IMR-90 (cell line): ENCODE data around the gene KRT16. TPM values are rescaled to one million over a fixed set of nuclear protein-coding genes. Genes with fewer than 3 reads are reported as not detected.

ENCODE experiments used
- ATAC-seq: fragments of 200-7000 bp; cut with Tn5 transposase; 2 replicates; pipeline ENCODE4 v1.9.1; 2020; ENCODE audit warnings: low read depth, mild to moderate bottlenecking, moderate library complexity
- BruUV-seq: library from RNA; stranded (reverse); fragments of 400-500 nt; replicated peaks from 2 replicates; lab custom pipeline; 2021; lab: Mats Ljungman, UMichigan
- CTCF ChIA-PET: fragments of 300-600 bp; formaldehyde crosslinking; extraction: SDS; loops from one replicate; lab custom pipeline; 2021; ENCODE audit warnings: antibody characterized with exemption; lab: Yijun Ruan, JAX
- POLR2A ChIA-PET: fragments of 300-600 bp; sonication (Branson Sonifier 250); formaldehyde crosslinking; loops from one replicate; lab custom pipeline; 2022; ENCODE audit warnings: antibody characterized with exemption; ENCODE audit not compliant: unreplicated experiment; lab: Charles Lee
- DNase-seq: peaks from one replicate; pipeline ENCODE4 v3.0.0; 2013
- H2AFZ ChIP-seq: replicated peaks from 2 replicates; pipeline ENCODE3; 2013; ENCODE audit warnings: low read length, mild to moderate bottlenecking; ENCODE audit not compliant: poor library complexity
- H2AK5ac ChIP-seq: 2 replicates; pipeline ENCODE4 v1.6.1; 2013; ENCODE audit warnings: low read depth, low read length, inconsistent platforms
- H2AK9ac ChIP-seq: replicated peaks from 2 replicates; pipeline ENCODE3; 2013; ENCODE audit warnings: mild to moderate bottlenecking, low read depth, low read length, moderate library complexity; ENCODE audit not compliant: poor library complexity
- H2BK120ac ChIP-seq: 2 replicates; pipeline ENCODE4 v1.6.1; 2013; ENCODE audit warnings: low read depth, low read length, inconsistent platforms
- H2BK15ac ChIP-seq: 3 replicates; pipeline ENCODE4 v1.6.1; 2013; ENCODE audit warnings: low read depth, low read length, inconsistent platforms
- H2BK20ac ChIP-seq: 2 replicates; pipeline ENCODE4 v1.6.1; 2013; ENCODE audit warnings: low read depth, mild to moderate bottlenecking, inconsistent platforms, low read length, moderate library complexity
- H2BK5ac ChIP-seq: 2 replicates; pipeline ENCODE4 v1.6.1; 2013; ENCODE audit warnings: mild to moderate bottlenecking, low read depth, low read length, inconsistent platforms; ENCODE audit not compliant: poor library complexity, severe bottlenecking
- H3K14ac ChIP-seq: replicated peaks from 2 replicates; pipeline ENCODE4 v1.6.1; 2013; ENCODE audit warnings: low read depth, low read length, inconsistent platforms
- H3K18ac ChIP-seq: 2 replicates; pipeline ENCODE4 v1.6.1; 2013; ENCODE audit warnings: low read depth, low read length, control low read depth
- H3K23ac ChIP-seq: 2 replicates; pipeline ENCODE4 v1.6.1; 2013; ENCODE audit warnings: low read depth, low read length, inconsistent platforms
- H3K27ac ChIP-seq: 2 replicates; pipeline ENCODE4 v1.5.1; 2013; ENCODE audit warnings: mild to moderate bottlenecking, control low read depth, low read length; ENCODE audit not compliant: insufficient read depth
- H3K27me3 ChIP-seq: 2 replicates; pipeline ENCODE4 v1.6.1; 2013; ENCODE audit warnings: low read length; ENCODE audit not compliant: control insufficient read depth, insufficient read depth
- H3K36me3 ChIP-seq: 2 replicates; pipeline ENCODE4 v1.6.1; 2013; ENCODE audit warnings: low read length, mixed read lengths; ENCODE audit not compliant: control insufficient read depth, insufficient read depth
- H3K4ac ChIP-seq: 2 replicates; pipeline ENCODE4 v1.6.1; 2013; ENCODE audit warnings: low read depth, low read length, inconsistent platforms
- H3K4me1 ChIP-seq: 2 replicates; pipeline ENCODE4 v1.6.1; 2013; ENCODE audit warnings: low read length, mixed read lengths; ENCODE audit not compliant: control insufficient read depth, insufficient read depth
- H3K4me2 ChIP-seq: 2 replicates; pipeline ENCODE4 v1.6.1; 2013; ENCODE audit warnings: low read depth, mild to moderate bottlenecking, control low read depth, low read length, moderate library complexity
- H3K4me3 ChIP-seq: 2 replicates; pipeline ENCODE4 v1.5.1; 2013; ENCODE audit warnings: low read depth, mild to moderate bottlenecking, control low read depth, low read length, moderate library complexity; ENCODE audit not compliant: insufficient read depth
- H3K56ac ChIP-seq: 2 replicates; pipeline ENCODE4 v1.6.1; 2013; ENCODE audit warnings: low read length, inconsistent platforms; ENCODE audit not compliant: insufficient read depth; ENCODE audit errors: extremely low read depth
- H3K79me1 ChIP-seq, 2 experiments: 2 replicates each; pipeline ENCODE4 v1.6.1; 2013; ENCODE audit warnings: low read length in 2 of 2, inconsistent platforms in 1 of 2, low read depth in 1 of 2
- H3K9ac ChIP-seq: 2 replicates; pipeline ENCODE4 v1.6.1; 2013; ENCODE audit warnings: low read depth, low read length, control low read depth
- H3K9me1 ChIP-seq: 2 replicates; pipeline ENCODE4 v1.6.1; 2013; ENCODE audit warnings: low read length, inconsistent platforms; ENCODE audit not compliant: insufficient read depth
- H3K9me3 ChIP-seq: 2 replicates; pipeline ENCODE4 v1.6.1; 2013; ENCODE audit warnings: low read length; ENCODE audit not compliant: control insufficient read depth, insufficient read depth
- H4K20me1 ChIP-seq: 2 replicates; pipeline ENCODE4 v1.6.1; 2013; ENCODE audit warnings: low read length, inconsistent platforms; ENCODE audit not compliant: insufficient read depth
- H4K5ac ChIP-seq: 2 replicates; pipeline ENCODE4 v1.6.1; 2013; ENCODE audit warnings: mild to moderate bottlenecking, low read depth, low read length, control low read depth
- H4K8ac ChIP-seq, 2 experiments: 2 replicates each; pipeline ENCODE4 v1.6.1; 2013; ENCODE audit warnings: low read depth in 2 of 2, low read length in 2 of 2, control low read depth in 1 of 2, inconsistent platforms in 1 of 2
- H4K91ac ChIP-seq: 2 replicates; pipeline ENCODE4 v1.6.1; 2013; ENCODE audit warnings: low read depth, low read length, inconsistent platforms; ENCODE audit not compliant: insufficient read depth
- BHLHE40 ChIP-seq: fragments of 150-350 bp; IDR thresholded peaks from 2 replicates; pipeline ENCODE4 v1.6.1; 2016; ENCODE audit warnings: mild to moderate bottlenecking, low read depth, low read length
- CEBPB ChIP-seq: IDR thresholded peaks from 2 replicates; pipeline ENCODE4 v1.6.1; 2012; ENCODE audit warnings: low read depth, low read length, improper control_type of control experiment
- CHD1 ChIP-seq: IDR thresholded peaks from 2 replicates; pipeline ENCODE4 v1.6.1; 2012; ENCODE audit warnings: low read depth, low read length, improper control_type of control experiment
- FOS ChIP-seq: fragments of 150-350 bp; IDR thresholded peaks from 2 replicates; pipeline ENCODE4 v1.6.1; 2016; ENCODE audit warnings: low read depth, low read length
- NFE2L2 ChIP-seq: fragments of 150-350 bp; IDR thresholded peaks from 2 replicates; pipeline ENCODE4 v1.6.1; 2016; ENCODE audit warnings: low read depth, mild to moderate bottlenecking, low read length
- POLR2A ChIP-seq: IDR thresholded peaks from 2 replicates; pipeline ENCODE4 v1.6.1; 2012; ENCODE audit warnings: mild to moderate bottlenecking, low read depth, low read length
- RCOR1 ChIP-seq: IDR thresholded peaks from 2 replicates; pipeline ENCODE4 v1.6.1; 2012; ENCODE audit warnings: mild to moderate bottlenecking, low read length, improper control_type of control experiment; ENCODE audit not compliant: insufficient replicate concordance
- RFX5 ChIP-seq: IDR thresholded peaks from 2 replicates; pipeline ENCODE4 v1.8.0; 2012; ENCODE audit warnings: low read depth, mild to moderate bottlenecking, low read length, moderate library complexity
- WGBS, 2 experiments: methylation state at CpG; one replicate each; pipeline versions ENCODE4 v1.1.5 to v1.1.7; 2013; ENCODE audit warnings: missing lambda C conversion rate in 2 of 2; ENCODE audit not compliant: insufficient read length in 1 of 2; ENCODE audit errors: extremely low coverage in 2 of 2; 5-methylcytosine and 5-hydroxymethylcytosine counted together
- dilution Hi-C: fragments of 300-500 bp; cut with HindIII; formaldehyde crosslinking; loops from one replicate; pipeline ENCODE4 v1.14.3; 2018; ENCODE audit warnings: low sequenced_read_pairs; ENCODE audit not compliant: unreplicated experiment
- in situ Hi-C: fragments of 300-500 bp; cut with MboI; formaldehyde crosslinking; loops from 3 replicates; pipeline ENCODE4 v1.14.3; 2019; ENCODE audit warnings: low sequenced_read_pairs, inconsistent platforms, mixed read lengths
- intact Hi-C: fragments of 100-400 bp; cut with micrococcal nuclease; formaldehyde crosslinking; loops from 2 replicates; pipeline ENCODE4 v1.10.0; 2022
- polyA plus RNA-seq, 3 experiments: library from polyadenylated mRNA; depleted of rRNA; stranded (reverse); fragments of >200 nt; gene quantifications; 2 replicates each; pipeline ENCODE4 v1.2.3, GENCODE V29; 2012; ENCODE audit warnings: low replicate concordance in 1 of 3
- total RNA-seq: library from RNA; depleted of rRNA; stranded (reverse); fragments of >200 nt; gene quantifications from 2 replicates; pipeline ENCODE4 v1.2.3, GENCODE V29; 2012
- TF ChIP-seq, protein P1 (sequence below): conservative IDR thresholded peaks from 2 replicates; pipeline ENCODE4 v1.5.1; 2012; ENCODE audit warnings: mild to moderate bottlenecking, low read depth, low read length, improper control_type of control experiment

KRT16 gene
- total and polyA plus RNA-seq, 2 of the 4 experiments (the other 2 are of a cell fraction), result not detected

DNA sequence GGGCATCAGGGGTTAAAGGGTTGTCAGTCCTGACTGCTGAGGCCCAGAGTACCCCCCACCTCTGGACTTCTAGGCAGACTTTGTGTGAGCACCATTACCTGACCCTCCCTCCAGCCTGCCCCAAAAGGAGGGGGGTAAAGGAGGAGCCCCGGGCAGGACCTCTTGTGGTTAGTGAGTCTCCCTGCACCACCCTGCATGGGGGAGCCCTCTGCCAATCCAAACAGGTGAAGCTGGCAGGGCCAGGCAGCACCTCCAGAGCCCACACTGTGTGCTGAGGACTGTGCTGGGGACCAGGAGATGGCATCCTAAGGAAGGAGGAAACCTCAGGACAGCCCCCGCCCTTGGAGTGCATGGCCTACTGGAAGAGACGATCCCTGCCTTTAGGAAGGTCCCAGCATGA lies 23.3 kb downstream of the KRT16 start:
- Histone ChIP-seq H3K18ac (no peak overlapping the region), H3K4ac (no peak overlapping the region), H3K56ac (no peak overlapping the region), H2AK9ac (no peak overlapping the region), H3K4me2 (no peak overlapping the region), H4K20me1 (no peaks in the 10 kb centered on the region), H2BK120ac (no peak overlapping the region), H4K5ac (no peak overlapping the region), H3K9me3 (no peaks in the 10 kb centered on the region), H2BK15ac (no peak overlapping the region), H2AFZ (no peak overlapping the region), H2BK20ac (no peak overlapping the region), H3K4me1 (no peaks in the 10 kb centered on the region), H3K14ac (no peak overlapping the region), H2BK5ac (no peak overlapping the region), H4K91ac (no peak overlapping the region), H3K23ac (no peak overlapping the region), H3K9me1 (no peaks in the 10 kb centered on the region; the same call in 1 of the 2 replicates), H3K27ac (no peak overlapping the region), H2AK5ac (no peak overlapping the region), H3K4me3 (no peak overlapping the region), H3K27me3 (peaks cover 57% of the 10 kb centered on the region), H4K8ac (no peak overlapping the region), H3K9ac (no peak overlapping the region), H3K79me1 (no peaks in the 10 kb centered on the region), H3K36me3 (no peaks in the 10 kb centered on the region)
- BruUV-seq, result no TSS peak
- POLR2A ChIA-PET, result no interaction called here
- WGBS, 2 experiments, result no CpG with 5 or more reads among the region's 3 CpGs
- in situ Hi-C loops (no loop called here), dilution Hi-C loops (no loop called here), intact Hi-C loops (no loop called here)
- TF ChIP-seq RCOR1, result no peak
- no peak for TF ChIP-seq RFX5
- no peak for TF ChIP-seq NFE2L2
- no peak for TF ChIP-seq BHLHE40
- TF ChIP-seq, protein P1, sequence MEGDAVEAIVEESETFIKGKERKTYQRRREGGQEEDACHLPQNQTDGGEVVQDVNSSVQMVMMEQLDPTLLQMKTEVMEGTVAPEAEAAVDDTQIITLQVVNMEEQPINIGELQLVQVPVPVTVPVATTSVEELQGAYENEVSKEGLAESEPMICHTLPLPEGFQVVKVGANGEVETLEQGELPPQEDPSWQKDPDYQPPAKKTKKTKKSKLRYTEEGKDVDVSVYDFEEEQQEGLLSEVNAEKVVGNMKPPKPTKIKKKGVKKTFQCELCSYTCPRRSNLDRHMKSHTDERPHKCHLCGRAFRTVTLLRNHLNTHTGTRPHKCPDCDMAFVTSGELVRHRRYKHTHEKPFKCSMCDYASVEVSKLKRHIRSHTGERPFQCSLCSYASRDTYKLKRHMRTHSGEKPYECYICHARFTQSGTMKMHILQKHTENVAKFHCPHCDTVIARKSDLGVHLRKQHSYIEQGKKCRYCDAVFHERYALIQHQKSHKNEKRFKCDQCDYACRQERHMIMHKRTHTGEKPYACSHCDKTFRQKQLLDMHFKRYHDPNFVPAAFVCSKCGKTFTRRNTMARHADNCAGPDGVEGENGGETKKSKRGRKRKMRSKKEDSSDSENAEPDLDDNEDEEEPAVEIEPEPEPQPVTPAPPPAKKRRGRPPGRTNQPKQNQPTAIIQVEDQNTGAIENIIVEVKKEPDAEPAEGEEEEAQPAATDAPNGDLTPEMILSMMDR, result no peak
- no peak for TF ChIP-seq CEBPB
- no peak for TF ChIP-seq FOS
- no peak for TF ChIP-seq CHD1
- no peak for TF ChIP-seq POLR2A
- CTCF ChIA-PET, result no interaction called here
- ATAC-seq (no peak), DNase-seq (no peak)
